Panc1 (cell line): ENCODE measurements around the gene HLA-A.

Source experiments
- CTCF ChIP-seq: fragments of 450-650 bp; IDR thresholded peaks from 2 replicates; pipeline ENCODE4 v1.5.1; 2017; ENCODE audit warnings: mild to moderate bottlenecking
- TCF7L2 ChIP-seq: IDR thresholded peaks from 2 replicates; pipeline ENCODE4 v1.6.1; 2011; ENCODE audit warnings: mild to moderate bottlenecking, low read depth, low read length, inconsistent platforms

DNA sequence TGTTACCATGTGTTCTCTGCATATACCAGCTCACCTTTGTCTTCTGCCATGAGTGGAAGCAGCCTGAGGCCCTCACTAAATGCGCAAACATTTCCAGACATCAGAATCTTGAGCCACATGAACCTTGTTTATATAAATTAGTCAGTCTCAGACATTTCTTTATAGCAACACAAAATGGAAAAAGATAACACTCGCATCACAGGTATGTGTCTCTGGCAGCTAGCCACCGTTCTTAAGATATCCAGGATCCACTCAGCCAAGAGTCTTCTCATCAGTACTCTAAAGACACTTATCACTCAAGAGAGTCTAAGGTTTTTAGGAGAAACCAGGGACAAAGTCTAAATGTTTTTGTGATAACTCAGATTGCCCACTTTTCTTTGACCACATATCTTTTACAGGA lies 43.1 kb upstream of the HLA-A start:
- TF ChIP-seq CTCF (no peak), TCF7L2 (no peak)
